LNCAP (cell line): ENCODE results near the gene KLK13.

Experiments used
- CTCF ChIP-seq: fragments of 450-650 bp; IDR thresholded peaks from 2 replicates; pipeline ENCODE4 v1.5.1; 2017; ENCODE audit warnings: mild to moderate bottlenecking

KLK13 gene

GRCh38 chr19:51070334-51071094, 5.6 kb upstream of the KLK13 start:
- no peak for TF ChIP-seq CTCF

- TF ChIP-seq CTCF: no peak
Observed at GRCh38 chr19:51066393-51067186, 1.7 kb upstream of the KLK13 start.

- TF ChIP-seq CTCF: no peak
Observed at GRCh38 chr19:51065221-51065960, 499 bp upstream of the KLK13 start.

- TF ChIP-seq CTCF: no peak
Observed at GRCh38 chr19:51063664-51064063, 1.2 kb downstream of the KLK13 start.

GRCh38 chr19:51060973-51061372, 3.9 kb downstream of the KLK13 start:
- no peak for TF ChIP-seq CTCF

- TF ChIP-seq CTCF: no peak
Observed at GRCh38 chr19:51060336-51060735, 4.6 kb downstream of the KLK13 start.

- TF ChIP-seq CTCF: no peak
Observed at GRCh38 chr19:51059715-51060114, 5.2 kb downstream of the KLK13 start.
